ENCODE data around the gene KDM6A. TPM values are rescaled to one million over a fixed set of nuclear protein-coding genes. Genes with fewer than 3 reads are reported as not detected.
"Not testable (repeated sequence)": the region's sequence is repeated elsewhere in the genome, so short reads cannot be mapped to it uniquely, and the experiment has no call there.

KDM6A gene
- polyA plus RNA-seq, 12 donors, result 12.4 to 33.3 (median 20.4) TPM; not detected in 1

DNA sequence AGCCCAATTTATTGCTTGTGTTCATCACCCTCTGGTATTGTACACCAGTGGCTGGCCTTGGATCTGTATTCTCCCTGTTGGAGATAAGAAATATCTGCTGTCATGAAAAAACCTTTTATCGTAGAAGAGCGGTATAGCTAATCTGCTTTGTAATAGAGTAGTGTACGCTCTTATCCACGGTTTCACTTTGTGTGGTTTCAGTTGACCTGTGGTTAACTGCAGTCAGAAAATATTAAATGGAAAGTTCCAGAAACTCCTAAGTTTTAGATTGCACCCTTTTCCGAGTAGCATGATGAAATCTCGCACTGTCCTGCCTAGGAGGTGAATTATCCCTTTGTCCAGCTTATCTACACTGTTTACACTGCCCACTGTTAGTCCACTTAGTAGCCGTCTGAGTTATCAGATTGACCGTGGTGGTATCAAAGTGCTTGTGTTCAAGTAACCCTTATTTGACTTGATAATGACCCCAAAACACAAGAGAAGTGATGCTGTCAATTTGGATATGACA lies 42.4 kb downstream of the KDM6A start:
- DNase-seq, result no peak

GRCh38 chrX:44918722-44919121 lies 45.7 kb downstream of the KDM6A start:
- DNase-seq, result no peak

DNA sequence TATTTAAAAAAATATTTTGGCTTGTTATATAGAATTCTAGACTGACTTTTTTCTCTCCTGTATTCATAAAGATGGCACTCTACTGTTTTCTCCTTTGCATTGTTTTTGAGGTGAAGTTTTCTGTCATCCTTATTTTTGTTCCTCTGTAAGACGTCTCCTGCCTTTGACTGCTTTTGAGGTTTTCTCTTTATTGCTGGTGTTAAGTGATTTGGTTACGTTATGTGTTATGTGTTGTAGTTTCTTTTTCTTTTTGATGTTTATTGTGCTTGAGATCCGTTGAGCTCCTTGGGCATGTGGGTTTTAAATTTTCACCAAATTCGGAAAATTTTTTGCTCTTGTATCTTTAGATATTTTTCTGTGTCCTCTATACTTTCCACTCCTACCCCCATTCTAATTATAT lies 50.0 kb downstream of the KDM6A start:
- no peak for DNase-seq

DNA sequence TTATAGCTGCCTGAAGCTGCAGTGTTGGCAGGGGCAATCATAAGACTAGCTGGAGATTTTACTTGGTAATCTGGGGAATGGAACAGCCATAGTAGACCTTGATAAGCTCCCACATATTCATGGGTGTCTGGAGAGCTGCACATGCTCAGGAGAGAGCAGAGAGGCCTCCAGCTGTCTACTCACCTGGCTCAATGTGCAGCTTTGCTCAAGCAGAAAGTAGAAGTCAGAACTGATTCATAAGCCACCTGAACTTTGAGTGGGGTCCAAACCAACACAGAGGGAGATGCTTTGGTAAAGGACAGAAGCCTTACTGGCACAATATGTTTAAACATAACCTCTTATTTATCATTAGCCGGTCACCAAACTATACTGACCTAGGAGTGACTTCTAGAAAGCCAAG lies 54.4 kb downstream of the KDM6A start:
- DNase-seq, result no peak

DNA sequence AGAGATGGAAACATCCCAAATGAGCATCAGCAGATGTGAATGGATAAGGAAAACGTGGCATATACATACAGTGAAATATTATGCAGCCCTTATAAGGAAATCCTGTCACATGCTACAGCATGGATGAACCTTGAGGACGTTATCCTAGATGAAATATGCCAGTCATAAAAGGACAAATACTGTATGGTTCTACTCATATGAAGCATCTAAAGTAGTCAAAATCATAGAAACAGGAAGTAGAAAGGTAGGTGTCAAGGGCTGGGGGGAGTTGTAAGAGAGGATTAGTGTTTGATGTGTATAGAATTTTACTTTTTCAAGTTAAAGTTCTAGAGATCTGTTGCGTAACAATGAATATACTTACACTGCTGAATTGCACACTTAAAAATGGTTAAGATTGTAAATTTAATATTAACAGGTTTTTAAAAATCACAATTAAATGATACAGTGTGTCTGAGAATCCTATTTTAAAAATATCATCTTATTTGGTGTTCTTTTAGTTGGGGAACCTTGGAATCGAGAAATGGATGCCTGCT lies 58.5 kb downstream of the KDM6A start:
- no peak for DNase-seq

- DNase-seq, result no peak
Observed at GRCh38 chrX:44935172-44935571, 62.2 kb downstream of the KDM6A start.

DNA sequence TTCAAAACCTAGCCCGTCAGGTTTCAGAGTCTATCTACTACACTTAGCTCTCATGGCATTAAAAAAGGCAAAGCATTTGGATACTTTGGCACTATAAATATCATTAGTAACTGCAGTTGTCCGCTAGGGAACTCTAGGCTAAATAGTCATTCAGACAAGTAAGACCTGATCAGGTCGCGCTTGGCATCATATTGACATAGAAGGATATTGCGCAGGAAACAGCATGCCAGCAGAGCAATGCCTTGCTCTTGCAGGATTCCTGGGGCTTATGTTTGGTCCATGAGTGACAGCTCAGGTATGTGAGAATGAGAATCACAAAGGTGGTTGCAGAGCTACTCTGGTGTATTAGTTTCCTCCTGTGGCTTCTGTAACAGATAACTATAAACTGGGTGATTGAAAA lies 62.7 kb downstream of the KDM6A start:
- DNase-seq, result no peak

GRCh38 chrX:44937606-44938005 lies 64.6 kb downstream of the KDM6A start:
- DNase-seq, result no peak

DNA sequence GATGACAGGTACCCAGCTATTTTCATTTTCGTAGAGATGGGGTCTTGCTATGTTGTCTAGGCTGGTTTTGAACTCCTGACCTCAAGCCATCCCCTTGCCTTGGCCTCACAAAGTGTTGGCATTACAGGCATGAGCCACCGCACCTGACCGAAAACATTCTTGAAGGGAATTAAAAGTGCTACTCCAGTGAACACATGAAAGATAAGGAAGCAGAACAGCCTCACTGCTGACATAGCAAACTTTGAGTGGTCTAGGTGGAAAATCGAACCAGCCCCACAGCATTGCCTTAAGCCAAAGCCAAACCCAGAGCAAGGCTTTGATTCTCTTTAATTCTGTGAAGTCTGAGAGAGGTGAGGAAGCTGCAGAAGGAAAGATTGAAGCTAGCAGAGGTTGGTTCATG lies 65.1 kb downstream of the KDM6A start:
- no peak for DNase-seq

DNA sequence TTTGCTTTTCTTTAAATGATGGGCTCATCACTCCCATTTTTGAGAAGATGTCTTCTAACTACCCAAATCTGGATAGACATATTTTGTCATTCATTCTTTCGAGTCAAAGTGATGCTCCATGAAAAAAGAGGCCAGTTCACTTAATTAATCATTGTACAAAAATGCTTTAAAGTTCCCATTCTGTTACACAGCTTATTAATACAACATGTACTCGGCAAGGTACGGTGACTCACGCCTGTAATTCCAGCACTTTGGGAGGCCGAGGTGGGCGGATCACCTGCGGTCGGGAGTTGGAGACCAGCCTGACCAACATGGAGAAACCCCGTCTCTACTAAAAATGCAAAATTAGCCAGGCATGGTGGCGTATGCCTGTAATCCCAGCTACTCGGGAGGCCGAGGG lies 67.6 kb downstream of the KDM6A start:
- DNase-seq, result not testable (repeated sequence)

DNA sequence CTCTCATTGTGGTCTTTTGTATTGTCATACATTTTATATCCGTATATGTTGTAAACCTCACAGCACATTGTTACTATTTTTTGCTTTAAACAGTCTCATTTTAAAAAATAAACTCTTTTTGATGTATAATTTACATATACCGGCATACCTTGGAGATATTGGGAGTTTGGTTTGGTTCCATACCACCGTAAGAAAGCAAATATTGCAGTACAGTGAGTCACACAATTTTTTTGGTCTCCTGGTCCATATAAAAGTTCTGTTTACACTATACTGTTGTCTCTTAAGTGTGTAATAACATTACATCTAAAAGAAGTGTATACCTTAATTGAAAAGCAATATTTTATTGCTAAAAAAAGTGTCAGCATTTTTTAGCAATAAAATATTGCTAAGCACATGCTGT lies 70.0 kb downstream of the KDM6A start:
- no peak for DNase-seq

GRCh38 chrX:44944894-44945293 lies 71.9 kb downstream of the KDM6A start:
- DNase-seq, result no peak

- no peak for DNase-seq
Observed at GRCh38 chrX:44945736-44946135, 72.7 kb downstream of the KDM6A start.

DNA sequence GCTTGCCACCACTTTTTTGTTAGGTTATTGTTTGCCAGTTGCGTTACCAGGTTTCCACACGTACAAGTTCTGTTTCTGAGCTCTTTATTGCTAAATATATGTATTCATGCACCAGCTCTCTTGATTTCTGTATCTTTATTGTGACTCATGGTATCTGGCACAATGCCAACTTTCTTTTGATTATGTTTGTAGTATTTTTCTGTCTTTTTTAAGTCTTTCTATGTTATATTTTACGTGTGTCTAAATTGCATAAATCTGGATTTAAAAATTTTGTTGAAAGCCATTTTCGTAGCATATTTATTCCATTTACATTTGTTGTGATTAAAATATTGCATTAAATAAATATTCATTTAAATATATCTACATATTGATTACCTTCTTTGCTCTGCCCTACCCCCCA lies 73.8 kb downstream of the KDM6A start:
- DNase-seq, result no peak

DNA sequence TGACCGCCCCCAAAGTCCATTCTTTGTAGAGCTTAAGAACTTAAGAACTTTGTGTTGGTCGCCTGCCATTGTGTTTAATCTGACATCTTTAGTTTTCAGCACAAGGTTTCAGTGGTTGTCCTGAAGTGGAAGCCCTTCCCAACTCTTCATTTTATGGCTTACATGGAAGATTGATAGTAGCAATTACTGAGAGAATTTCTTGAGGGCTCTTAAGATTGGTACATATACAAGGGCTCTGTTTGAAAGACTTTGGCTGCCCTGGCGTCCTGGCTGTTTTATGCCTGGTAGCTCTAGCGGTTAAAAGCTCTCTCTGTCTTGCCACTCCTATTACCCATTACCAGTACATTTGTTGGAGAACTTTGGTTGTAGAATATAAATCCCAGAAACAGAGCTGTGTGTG lies 75.0 kb downstream of the KDM6A start:
- DNase-seq, result no peak

DNA sequence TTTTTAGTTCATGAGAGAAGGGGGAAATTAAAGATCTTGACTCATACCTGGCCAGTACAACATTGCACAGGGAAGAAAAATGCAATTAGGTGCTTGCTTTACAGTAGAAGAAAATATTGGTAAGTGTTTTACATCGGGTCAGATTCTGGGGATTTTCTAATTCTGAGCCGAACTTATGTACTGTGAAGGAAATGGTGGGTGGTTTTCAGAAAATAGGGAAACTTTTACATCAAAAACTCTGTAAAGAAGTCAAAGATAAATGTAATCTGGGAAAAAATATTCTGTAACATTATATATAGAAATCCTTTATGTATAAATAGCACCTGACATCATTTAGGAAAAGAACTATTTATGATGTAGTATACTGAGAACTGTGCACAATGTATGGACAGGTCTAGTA lies 75.4 kb downstream of the KDM6A start:
- no peak for DNase-seq

- DNase-seq, result no peak
Observed at GRCh38 chrX:44949125-44949524, 76.1 kb downstream of the KDM6A start.

- DNase-seq, result not testable (repeated sequence)
Observed at GRCh38 chrX:44950471-44951366, 77.7 kb downstream of the KDM6A start.

- no peak for DNase-seq
Observed at GRCh38 chrX:44951572-44952067, 78.6 kb downstream of the KDM6A start.

DNA sequence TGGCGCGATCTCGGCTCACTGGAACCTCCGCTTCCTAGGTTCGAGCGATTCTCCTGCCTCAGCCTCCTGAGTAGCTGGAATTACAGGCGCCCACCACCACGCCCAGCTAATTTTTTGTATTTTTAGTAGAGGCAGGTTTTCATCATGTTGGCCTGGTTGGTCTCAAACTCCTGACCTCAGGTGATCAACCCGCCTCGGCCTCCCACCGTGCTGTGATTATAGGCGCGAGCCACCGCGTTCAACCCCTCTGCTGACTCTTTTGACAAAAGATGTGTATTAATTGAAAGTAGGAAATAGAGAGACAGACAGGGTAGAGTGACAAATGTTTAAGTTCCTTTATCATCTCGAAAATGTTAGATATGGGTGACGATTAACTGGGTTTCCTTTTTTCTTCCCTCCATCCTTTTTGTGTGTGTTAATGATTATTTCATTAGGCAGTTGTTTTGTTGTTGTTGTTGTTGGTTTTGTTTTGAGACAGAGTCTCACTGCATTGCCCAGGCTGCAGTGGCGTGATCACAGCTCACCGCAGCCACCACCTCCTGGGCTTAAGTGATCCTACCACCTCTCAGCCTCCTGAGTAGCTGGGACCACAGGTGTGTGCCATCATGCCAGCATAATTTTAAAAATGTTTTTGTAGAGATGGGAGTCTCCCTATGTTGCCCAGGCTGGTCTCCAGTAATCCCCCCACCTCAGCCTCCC lies 79.5 kb downstream of the KDM6A start:
- DNase-seq, result no peak

DNA sequence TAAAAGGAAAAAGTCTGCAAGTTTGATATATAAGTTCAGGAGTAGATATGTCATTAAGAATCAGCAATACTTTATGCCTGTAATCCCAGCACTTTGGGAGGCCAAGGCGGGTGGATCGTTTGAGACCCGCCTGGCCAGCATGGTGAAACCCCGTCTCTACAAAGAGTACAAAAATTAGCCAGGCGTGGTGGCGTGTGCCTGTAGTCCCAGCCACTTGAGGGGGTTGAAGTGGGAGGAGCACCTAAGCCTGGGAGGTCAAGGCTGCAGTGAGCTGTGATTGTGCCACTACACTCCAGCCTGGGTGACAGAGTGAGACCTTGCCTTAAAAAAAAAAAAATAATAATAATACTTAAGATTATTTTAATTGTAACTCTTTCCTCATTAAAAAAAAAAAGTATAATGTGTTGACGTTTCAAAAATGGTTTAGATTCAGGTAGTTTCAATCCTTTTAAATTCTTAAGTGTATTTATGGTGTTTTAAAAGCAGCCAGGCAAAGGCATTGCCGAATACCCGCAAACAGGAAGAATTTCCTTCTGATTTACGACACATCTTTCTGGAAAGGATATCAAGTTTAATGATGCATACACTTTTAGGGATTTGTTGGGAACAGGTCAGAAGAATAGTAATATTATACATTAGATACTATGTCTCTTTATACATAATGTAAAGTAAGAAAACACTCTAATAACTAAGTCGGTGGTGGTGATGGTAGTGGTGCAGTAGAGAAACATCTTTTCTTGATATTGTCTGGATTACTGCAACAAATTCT lies 80.9 kb downstream of the KDM6A start:
- no peak for DNase-seq

- DNase-seq, result no peak
Observed at GRCh38 chrX:44954562-44954961, 81.6 kb downstream of the KDM6A start.

All from muscle of arm (tissue), 12 donors.